HG03575 (cell line): ENCODE data around the gene YARS2.

Experiments used
- ATAC-seq: cut with Tn5 transposase; IDR thresholded peaks from one replicate; pipeline ENCODE4 v1.9.1; 2021; ENCODE audit not compliant: unreplicated experiment, insufficient number of reproducible peaks, low FRiP score; ENCODE audit errors: extremely low read depth

The YARS2 gene

GRCh38 chr12:32697445-32697844 is 58.3 kb downstream of the YARS2 start:
- no peak for ATAC-seq
